ENCODE data around the gene DOLPP1. TPM values are rescaled to one million over a fixed set of nuclear protein-coding genes. Genes with fewer than 3 reads are reported as not detected.

Gene DOLPP1
- total and polyA plus RNA-seq, 2 of the 8 experiments (the other 6 are each of a cell fraction or from before 2014, with no cell fraction given): 36.0 to 45.3 TPM

- no peak; the same call in 1 of the 2 replicates for TF ChIP-seq MAX (IDR thresholded peaks at IDR 0.05)
Observed at GRCh38 chr9:129110740-129111527, 30.0 kb downstream of the DOLPP1 start, which contains the start of the genes CRAT and PTPA (continued).

Measured in H1 (cell line).